ENCODE data around the gene BORCS5. TPM values are rescaled to one million over a fixed set of nuclear protein-coding genes. Genes with fewer than 3 reads are reported as not detected.
"Not testable (repeated sequence)": the region's sequence is repeated elsewhere in the genome, so short reads cannot be mapped to it uniquely, and the experiment has no call there.

Gene BORCS5
- total RNA-seq, 1 experiment from 2014 or later, result 17.7 TPM

DNA sequence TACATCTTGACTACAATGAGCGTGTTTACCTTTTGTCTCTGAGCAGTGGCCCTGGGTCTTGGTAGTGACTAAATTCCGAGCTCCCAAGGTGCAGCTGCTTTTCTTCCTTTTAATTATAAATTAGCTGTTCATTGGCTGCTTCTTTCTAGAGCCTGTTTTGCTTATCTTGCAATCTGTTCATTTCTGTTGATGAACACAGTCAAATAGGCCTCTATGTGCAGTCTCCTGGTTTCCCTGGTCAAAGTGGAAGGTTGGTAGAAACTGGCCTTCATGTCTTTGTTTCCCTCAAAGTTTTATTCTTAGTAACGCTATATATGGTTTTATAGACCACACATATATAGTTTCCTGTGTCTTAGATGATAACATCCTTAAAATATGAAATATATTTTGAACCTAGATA lies 111.7 kb downstream of the BORCS5 start:
- H3K36me3 ChIP-seq (ENCODE audit: insufficient read depth, low read length, poor library complexity, severe bottlenecking), result no peaks in the 10 kb centered on the region
- no peaks in the 10 kb centered on the region for H3K27me3 ChIP-seq (replicated peaks; ENCODE audit: insufficient read depth, low read depth, low read length, poor library complexity)
- no peak overlapping the region for H3K4me3 ChIP-seq (ENCODE audit: low read depth, low read length, poor library complexity, severe bottlenecking)
- intact Hi-C loops (cut with micrococcal nuclease; ENCODE audit: unreplicated experiment), result no loop called here
- no peak for DNase-seq (ENCODE audit: low spot score)
- TF ChIP-seq EZH2 (IDR thresholded peaks at IDR 0.05; ENCODE audit: borderline replicate concordance, low read depth, low read length, poor library complexity, severe bottlenecking), result no peak
- TF ChIP-seq, protein P1, sequence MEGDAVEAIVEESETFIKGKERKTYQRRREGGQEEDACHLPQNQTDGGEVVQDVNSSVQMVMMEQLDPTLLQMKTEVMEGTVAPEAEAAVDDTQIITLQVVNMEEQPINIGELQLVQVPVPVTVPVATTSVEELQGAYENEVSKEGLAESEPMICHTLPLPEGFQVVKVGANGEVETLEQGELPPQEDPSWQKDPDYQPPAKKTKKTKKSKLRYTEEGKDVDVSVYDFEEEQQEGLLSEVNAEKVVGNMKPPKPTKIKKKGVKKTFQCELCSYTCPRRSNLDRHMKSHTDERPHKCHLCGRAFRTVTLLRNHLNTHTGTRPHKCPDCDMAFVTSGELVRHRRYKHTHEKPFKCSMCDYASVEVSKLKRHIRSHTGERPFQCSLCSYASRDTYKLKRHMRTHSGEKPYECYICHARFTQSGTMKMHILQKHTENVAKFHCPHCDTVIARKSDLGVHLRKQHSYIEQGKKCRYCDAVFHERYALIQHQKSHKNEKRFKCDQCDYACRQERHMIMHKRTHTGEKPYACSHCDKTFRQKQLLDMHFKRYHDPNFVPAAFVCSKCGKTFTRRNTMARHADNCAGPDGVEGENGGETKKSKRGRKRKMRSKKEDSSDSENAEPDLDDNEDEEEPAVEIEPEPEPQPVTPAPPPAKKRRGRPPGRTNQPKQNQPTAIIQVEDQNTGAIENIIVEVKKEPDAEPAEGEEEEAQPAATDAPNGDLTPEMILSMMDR (conservative IDR thresholded peaks at IDR 0.05; ENCODE audit: low read depth, low read length), result no peak
- ChIA-PET CTCF (no interaction called here), POLR2A (ENCODE audit: low non-redundant PET) (interaction anchor here (0.6 kb wide), 1 partner anchor 821 kb away, joined by 7 read pairs; no protein-coding TSS in a partner anchor)
- no TSS peak for BruUV-seq (replicated peaks)
- no peaks in the 10 kb centered on the region for H3K4me1 ChIP-seq (ENCODE audit: insufficient read depth, low read length, poor library complexity, severe bottlenecking)
- H3K27ac ChIP-seq (ENCODE audit: low read depth, low read length, poor library complexity, severe bottlenecking), result no peak overlapping the region
- no peaks in the 10 kb centered on the region for H3K9me3 ChIP-seq (ENCODE audit: low read depth, low read length, poor library complexity, severe bottlenecking)

DNA sequence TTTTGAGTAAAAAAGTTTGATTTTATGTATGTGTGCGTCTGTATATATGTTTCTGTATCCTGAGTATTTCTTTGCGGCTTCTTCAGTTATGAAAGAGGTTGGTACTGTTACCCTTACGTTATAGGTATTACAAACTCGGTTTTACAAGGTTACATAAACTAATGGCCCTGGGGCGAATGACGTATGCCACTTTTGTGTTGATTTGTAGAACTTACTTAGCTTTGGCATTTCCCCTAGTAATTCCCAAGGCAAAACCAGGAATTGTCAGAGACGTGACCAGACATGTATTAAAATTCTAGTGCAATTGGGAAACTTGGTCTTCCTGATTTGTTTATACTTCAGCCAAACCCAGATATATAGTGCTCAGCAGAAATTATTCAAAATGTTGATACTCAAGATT lies 112.5 kb downstream of the BORCS5 start:
- no peaks in the 10 kb centered on the region for H3K36me3 ChIP-seq (ENCODE audit: insufficient read depth, low read length, poor library complexity, severe bottlenecking)
- no peaks in the 10 kb centered on the region for H3K9me3 ChIP-seq (ENCODE audit: low read depth, low read length, poor library complexity, severe bottlenecking)
- no peaks in the 10 kb centered on the region for H3K27me3 ChIP-seq (replicated peaks; ENCODE audit: insufficient read depth, low read depth, low read length, poor library complexity)
- H3K27ac ChIP-seq (ENCODE audit: low read depth, low read length, poor library complexity, severe bottlenecking), result no peak overlapping the region
- H3K4me3 ChIP-seq (ENCODE audit: low read depth, low read length, poor library complexity, severe bottlenecking), result no peak overlapping the region
- no peak for DNase-seq (ENCODE audit: low spot score)
- ChIA-PET CTCF (no interaction called here), POLR2A (ENCODE audit: low non-redundant PET) (no interaction called here)
- no TSS peak for BruUV-seq (replicated peaks)
- no peaks in the 10 kb centered on the region for H3K4me1 ChIP-seq (ENCODE audit: insufficient read depth, low read length, poor library complexity, severe bottlenecking)
- intact Hi-C loops (cut with micrococcal nuclease; ENCODE audit: unreplicated experiment), result no loop called here
- TF ChIP-seq EZH2 (IDR thresholded peaks at IDR 0.05; ENCODE audit: borderline replicate concordance, low read depth, low read length, poor library complexity, severe bottlenecking), result no peak
- TF ChIP-seq, protein P1 (conservative IDR thresholded peaks at IDR 0.05; ENCODE audit: low read depth, low read length), result no peak

DNA sequence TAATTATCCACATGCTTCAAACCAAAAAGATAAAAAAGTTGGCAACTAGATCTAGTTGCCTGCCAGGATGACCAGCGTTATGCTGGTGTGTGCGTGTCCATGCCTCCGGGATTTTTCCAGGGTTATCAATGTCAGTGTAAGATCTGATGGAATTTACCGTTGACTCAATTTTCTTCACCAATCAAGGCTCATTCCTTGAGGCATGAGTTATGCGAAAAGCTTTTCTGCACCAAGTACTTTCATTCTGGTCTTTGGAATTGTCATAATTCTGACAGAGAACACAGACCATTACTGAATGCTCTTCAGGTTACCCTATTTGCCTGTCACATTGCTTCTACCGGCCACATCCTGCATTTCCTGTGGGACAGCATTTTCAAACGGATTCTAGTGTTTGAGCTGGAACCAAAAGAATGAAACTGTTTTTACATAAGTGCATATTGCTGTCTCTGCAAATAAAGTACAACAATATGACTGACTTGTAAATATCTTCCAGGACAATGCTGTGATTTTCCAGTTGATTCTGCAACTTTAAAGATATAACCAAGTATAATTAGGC lies 114.0 kb downstream of the BORCS5 start:
- no peak for TF ChIP-seq EZH2 (IDR thresholded peaks at IDR 0.05; ENCODE audit: borderline replicate concordance, low read depth, low read length, poor library complexity, severe bottlenecking)
- TF ChIP-seq, protein P1 (conservative IDR thresholded peaks at IDR 0.05; ENCODE audit: low read depth, low read length), result no peak
- H3K9me3 ChIP-seq (ENCODE audit: low read depth, low read length, poor library complexity, severe bottlenecking), result no peaks in the 10 kb centered on the region
- H3K27me3 ChIP-seq (replicated peaks; ENCODE audit: insufficient read depth, low read depth, low read length, poor library complexity), result no peaks in the 10 kb centered on the region
- intact Hi-C loops (cut with micrococcal nuclease; ENCODE audit: unreplicated experiment), result no loop called here
- CTCF ChIA-PET, result no interaction called here
- POLR2A ChIA-PET (ENCODE audit: low non-redundant PET), result no interaction called here
- no TSS peak for BruUV-seq (replicated peaks)
- no peak overlapping the region for H3K27ac ChIP-seq (ENCODE audit: low read depth, low read length, poor library complexity, severe bottlenecking)
- H3K4me3 ChIP-seq (ENCODE audit: low read depth, low read length, poor library complexity, severe bottlenecking), result no peak overlapping the region
- no peaks in the 10 kb centered on the region for H3K36me3 ChIP-seq (ENCODE audit: insufficient read depth, low read length, poor library complexity, severe bottlenecking)
- no peak for DNase-seq (ENCODE audit: low spot score)
- H3K4me1 ChIP-seq (ENCODE audit: insufficient read depth, low read length, poor library complexity, severe bottlenecking), result no peaks in the 10 kb centered on the region

DNA sequence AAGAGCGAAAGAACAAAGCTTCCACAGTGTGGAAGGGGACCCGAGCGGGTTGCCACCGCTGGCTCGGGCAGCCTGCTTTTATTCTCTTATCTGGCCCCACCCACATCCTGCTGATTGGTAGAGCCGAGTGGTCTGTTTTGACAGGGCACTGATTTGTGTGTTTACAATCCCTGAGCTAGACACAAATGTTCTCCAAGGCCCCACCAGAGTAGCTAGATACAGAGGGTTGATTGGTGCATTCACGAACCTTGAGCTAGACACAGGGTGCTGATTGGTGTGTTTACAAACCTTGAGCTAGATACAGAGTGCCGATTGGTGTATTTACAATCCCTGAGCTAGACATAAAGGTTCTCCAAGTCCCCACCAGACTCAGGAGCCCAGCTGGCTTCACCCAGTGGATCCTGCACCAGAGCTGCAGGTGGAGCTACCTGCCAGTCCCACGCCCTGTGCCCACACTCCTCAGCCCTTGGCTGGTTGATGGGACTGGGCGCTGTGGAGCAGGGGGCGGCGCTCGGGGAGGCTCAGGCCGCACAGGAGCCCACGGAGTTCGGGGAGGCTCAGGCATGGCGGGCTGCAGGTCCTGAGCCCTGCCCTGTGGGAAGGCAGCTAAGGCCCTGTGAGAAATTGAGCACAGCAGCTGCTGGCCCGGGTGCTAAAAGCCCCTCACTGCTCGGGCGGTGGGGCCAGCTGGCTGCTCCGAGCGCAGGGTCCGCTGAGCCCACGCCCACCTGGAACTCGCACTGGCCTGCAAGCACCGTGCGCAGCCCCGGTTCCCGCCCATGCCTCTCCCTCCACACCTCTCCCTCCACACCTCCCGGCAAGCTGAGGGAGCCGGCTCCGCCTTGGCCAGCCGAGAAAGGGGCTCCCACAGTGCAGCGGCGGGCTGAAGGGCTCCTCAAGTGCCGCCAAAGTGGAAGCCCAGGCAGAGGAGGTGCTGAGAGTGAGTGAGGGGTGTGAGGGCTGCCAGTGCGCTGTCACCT lies 115.4 kb downstream of the BORCS5 start:
- BruUV-seq (replicated peaks); H3K4me1 ChIP-seq (ENCODE audit: insufficient read depth, low read length, poor library complexity, severe bottlenecking); H3K27me3 ChIP-seq (replicated peaks; ENCODE audit: insufficient read depth, low read depth, low read length, poor library complexity); H3K9me3 ChIP-seq (ENCODE audit: low read depth, low read length, poor library complexity, severe bottlenecking); CTCF ChIA-PET; POLR2A ChIA-PET (ENCODE audit: low non-redundant PET); H3K36me3 ChIP-seq (ENCODE audit: insufficient read depth, low read length, poor library complexity, severe bottlenecking); intact Hi-C loops (cut with micrococcal nuclease; ENCODE audit: unreplicated experiment); H3K27ac ChIP-seq (ENCODE audit: low read depth, low read length, poor library complexity, severe bottlenecking); DNase-seq (ENCODE audit: low spot score); H3K4me3 ChIP-seq (ENCODE audit: low read depth, low read length, poor library complexity, severe bottlenecking): not testable (repeated sequence)

All from A673 (cell line).